Umbilical cord (tissue), 1 donor: ENCODE measurements around the gene TNFRSF21. TPM values are rescaled to one million over a fixed set of nuclear protein-coding genes. Genes with fewer than 3 reads are reported as not detected.

ENCODE experiments used
- total RNA-seq: library from RNA; depleted of rRNA; stranded (reverse); fragments of >200 nt; gene quantifications from one replicate; pipeline ENCODE4 v1.2.3, GENCODE V29; 2014; ENCODE audit warnings: low replicate concordance; ENCODE audit not compliant: insufficient read depth

TNFRSF21 gene
- total RNA-seq, 1 donor from 2014 or later = 13.0 TPM

Other genes with a start within 250 kb of the TNFRSF21 start
- 34.2 TPM for gene CD2AP, start 167.9 kb upstream of the TNFRSF21 start, total RNA-seq